NCI-H187 (cell line): ENCODE data around the gene KRTAP10-8.
"Not testable (repeated sequence)": the region's sequence is repeated elsewhere in the genome, so short reads cannot be mapped to it uniquely, and the experiment has no call there.

Source experiments
- DNase-seq, 2 experiments: peaks; one replicate each; lab custom pipeline; 2025; lab: John Stamatoyannopoulos, UW

The KRTAP10-8 gene

DNA sequence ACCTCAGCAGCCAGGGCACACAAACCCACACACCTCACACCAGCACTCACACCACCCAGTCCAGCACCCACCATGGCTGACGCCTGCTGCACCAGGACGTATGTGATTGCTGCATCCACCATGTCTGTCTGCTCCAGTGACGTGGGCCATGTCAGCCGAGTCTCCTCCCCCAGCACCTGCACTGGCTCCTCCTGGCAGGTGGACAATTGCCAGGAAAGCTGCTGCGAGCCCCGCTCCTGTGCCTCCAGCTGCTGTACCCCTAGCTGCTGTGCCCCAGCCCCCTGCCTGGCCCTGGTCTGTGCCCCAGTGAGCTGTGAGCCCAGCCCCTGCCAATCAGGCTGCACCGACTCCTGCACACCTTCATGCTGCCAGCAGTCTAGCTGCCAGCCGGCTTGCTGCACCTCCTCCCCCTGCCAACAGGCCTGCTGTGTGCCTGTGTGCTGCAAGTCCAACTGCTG lies at the start of gene KRTAP10-8:
TSS of gene KRTAP10-8 (plus strand) at position 51 of the 458 bp plus-strand sequence. CDS start at position 73, 22 bp downstream.
- no peak for DNase-seq

DNA sequence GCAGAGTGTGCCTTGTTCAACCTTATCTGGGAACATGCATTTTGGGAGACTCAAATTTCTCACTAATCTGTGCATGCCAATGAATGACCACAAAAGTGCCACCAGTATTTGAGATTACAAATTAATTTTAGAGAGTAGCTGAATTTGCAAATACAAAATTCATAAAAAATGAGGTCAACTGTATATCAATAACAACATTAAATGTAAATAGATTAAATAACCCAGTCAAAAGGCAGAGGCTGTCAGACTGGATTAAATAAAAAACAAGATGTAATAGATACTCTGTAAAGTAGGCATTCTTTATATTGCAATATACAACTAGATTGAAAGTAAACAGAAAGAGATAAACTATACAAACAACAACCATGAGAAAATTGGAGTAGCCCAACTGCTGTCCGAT lies 47.8 kb upstream of the KRTAP10-8 start:
- DNase-seq, result no peak

- DNase-seq, result no peak
Measured at GRCh38 chr21:44564886-44565598, 46.8 kb upstream of the KRTAP10-8 start.

DNA sequence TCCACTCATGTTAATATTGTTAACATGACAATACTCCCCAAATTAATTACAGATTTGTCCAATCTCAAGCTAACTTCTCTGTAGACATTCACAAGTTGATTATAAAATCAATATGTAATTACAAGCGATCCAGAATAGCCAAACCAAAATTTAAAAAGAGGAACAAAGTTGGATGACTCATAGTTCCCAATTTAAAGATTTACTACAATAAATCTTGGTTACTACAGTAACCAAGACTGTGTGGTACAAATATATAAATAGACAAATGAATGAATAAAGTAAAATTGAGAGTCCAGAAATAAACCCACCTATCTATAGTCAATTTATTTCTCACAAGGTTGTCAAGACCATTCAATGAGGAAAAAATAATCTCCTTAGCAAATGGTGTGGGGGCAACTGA lies 45.5 kb upstream of the KRTAP10-8 start:
- no peak for DNase-seq

DNA sequence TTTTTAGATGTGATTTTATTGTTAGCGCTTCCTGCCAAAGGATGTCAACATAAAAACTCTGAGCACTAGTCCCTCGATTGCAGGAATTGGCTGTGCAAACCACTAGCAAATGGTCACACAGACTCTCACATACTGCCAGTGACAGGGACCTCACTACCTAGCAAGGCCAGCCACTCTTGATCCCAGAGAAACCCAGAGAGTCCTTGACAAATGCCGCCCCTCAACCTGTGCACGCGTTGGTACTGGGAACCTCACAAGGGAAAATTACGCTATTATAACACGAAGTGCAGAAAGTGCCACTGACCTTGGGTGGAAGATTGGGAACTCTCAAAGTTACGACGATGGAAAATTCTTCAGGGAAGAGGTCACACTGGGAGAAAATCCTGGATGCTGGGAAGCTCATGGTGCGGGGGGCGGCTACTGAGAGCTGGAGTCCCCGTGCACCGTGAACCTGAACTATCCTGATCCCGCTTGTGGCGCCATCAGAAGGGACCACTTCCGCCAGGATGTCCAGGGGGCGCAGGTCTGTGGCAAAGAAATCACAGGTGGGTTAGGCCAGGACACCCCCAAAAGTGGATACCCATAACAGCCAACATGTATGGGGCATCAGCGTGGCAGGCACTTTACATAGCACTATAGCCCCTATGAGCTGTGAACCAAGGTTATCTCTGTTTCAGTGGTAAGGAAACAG lies 44.3 kb upstream of the KRTAP10-8 start:
- DNase-seq, result no peak

GRCh38 chr21:44568261-44568660 lies 43.6 kb upstream of the KRTAP10-8 start:
- no peak for DNase-seq

DNA sequence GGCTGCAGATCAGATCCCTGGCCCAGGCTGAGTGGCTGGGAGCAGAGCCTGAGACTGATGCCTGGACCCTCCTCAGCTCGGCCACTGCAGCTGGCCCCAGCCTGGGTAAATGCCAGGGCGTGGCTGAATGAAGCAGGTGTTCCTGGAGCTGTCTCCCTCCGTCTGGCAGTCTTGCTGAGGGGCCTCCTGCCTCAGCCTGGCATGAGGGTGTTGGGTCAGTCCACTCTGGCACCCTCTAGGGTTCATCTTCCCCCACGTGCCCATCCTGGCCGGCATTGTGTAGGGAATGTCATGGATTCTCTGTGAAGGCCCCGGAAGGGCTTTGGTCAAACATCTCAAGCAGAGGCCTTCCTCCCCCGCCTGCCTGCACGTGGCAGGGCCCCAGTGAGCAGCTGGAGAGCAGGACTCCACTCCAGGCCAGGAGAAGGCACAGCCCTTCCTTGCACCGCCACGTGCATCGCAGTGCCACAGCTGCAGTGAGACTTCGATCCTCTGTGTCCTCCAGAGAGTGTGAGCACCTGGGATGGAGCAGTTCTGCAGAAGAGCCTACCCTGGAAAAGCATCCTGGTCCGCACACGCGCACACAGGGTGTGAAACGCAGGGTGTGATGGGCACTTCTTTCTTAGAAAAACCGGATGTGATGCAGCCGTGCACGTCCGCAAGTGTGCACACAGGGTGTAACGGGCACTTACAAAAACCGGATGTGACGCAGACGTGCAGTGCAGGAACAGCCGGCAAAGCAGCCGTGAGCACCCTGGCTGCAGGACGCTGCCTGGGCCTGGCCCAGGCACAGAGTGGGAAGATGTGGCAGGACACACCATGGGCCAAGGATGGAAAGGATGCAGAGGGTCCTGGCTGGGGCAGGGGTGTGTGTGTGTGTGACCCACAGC lies 43.0 kb upstream of the KRTAP10-8 start:
- DNase-seq, result no peak

- DNase-seq, result no peak
Measured at GRCh38 chr21:44569861-44570517, 41.9 kb upstream of the KRTAP10-8 start.

GRCh38 chr21:44571296-44571695 lies 40.6 kb upstream of the KRTAP10-8 start:
- no peak for DNase-seq

GRCh38 chr21:44571844-44572782 lies 39.8 kb upstream of the KRTAP10-8 start:
- no peak for DNase-seq

- DNase-seq, result no peak
Measured at GRCh38 chr21:44572959-44573583, 38.8 kb upstream of the KRTAP10-8 start.

DNA sequence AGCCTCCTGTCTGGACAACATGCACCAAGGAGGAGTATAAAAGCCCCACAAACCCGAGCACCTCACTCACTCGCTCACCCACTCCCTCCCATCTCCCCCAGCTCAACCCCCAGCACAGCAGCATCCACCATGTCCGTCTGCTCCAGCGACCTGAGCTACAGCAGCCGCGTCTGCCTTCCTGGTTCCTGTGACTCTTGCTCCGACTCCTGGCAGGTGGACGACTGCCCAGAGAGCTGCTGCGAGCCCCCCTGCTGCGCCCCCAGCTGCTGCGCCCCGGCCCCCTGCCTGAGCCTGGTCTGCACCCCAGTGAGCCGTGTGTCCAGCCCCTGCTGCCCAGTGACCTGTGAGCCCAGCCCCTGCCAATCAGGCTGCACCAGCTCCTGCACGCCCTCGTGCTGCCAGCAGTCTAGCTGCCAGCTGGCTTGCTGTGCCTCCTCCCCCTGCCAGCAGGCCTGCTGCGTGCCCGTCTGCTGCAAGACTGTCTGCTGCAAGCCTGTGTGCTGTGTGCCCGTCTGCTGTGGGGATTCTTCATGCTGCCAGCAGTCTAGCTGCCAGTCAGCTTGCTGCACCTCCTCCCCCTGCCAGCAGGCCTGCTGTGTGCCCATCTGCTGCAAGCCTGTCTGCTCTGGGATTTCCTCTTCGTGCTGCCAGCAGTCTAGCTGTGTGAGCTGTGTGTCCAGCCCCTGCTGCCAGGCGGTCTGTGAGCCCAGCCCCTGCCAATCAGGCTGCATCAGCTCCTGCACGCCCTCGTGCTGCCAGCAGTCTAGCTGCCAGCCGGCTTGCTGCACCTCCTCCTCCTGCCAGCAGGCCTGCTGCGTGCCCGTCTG lies 38.0 kb upstream of the KRTAP10-8 start, which contains the start of gene KRTAP10-4:
TSS of gene KRTAP10-4 (plus strand) at position 100 of the 827 bp plus-strand sequence. CDS start at position 130, 30 bp downstream.
- not testable (repeated sequence) for DNase-seq

DNA sequence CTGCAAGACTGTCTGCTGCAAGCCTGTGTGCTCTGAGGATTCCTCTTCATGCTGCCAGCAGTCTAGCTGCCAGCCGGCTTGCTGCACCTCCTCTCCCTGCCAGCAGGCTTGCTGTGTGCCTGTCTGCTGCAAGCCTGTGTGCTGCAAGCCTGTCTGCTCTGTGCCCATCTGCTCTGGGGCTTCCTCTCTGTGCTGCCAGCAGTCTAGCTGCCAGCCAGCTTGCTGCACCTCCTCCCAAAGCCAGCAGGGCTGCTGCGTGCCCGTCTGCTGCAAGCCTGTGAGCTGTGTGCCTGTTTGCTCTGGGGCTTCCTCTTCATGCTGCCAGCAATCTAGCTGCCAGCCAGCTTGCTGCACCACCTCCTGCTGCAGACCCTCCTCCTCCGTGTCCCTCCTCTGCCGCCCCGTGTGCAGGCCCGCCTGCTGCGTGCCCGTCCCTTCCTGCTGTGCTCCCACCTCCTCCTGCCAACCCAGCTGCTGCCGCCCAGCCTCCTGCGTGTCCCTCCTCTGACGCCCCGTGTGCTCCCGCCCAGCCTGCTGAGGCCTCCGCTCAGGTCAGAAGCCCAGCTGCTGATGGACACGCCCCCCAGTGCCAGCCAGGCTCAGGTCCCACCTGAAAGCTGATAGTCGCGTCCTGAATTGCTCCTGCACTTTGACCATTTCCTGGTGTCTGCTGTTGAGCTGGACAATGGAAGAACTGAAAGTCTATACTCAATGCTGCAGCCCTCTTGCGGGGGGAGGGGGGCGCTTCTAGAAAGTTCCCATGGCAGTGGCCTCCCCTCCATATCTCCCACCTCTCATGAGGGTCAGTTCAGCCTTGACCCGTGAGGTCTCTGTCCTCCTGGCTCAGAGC lies 37.2 kb upstream of the KRTAP10-8 start:
- no peak for DNase-seq

GRCh38 chr21:44575307-44576024 lies 36.4 kb upstream of the KRTAP10-8 start:
- DNase-seq, result no peak

- no peak for DNase-seq
Measured at GRCh38 chr21:44576025-44576420, 35.9 kb upstream of the KRTAP10-8 start.

GRCh38 chr21:44578371-44579055 lies 33.4 kb upstream of the KRTAP10-8 start:
- DNase-seq, result no peak
